Endodermal cell (in vitro differentiated cells): Measurements from ENCODE around the gene CRTAC1. TPM values are rescaled to one million over a fixed set of nuclear protein-coding genes. Genes with fewer than 3 reads are reported as not detected.

Source experiments
- DNase-seq: peaks from one replicate; pipeline ENCODE4 v3.0.0-alpha.2; 2017
- H3K27ac ChIP-seq: 2 replicates; pipeline ENCODE4 v1.5.1; 2013; ENCODE audit warnings: mild to moderate bottlenecking, low read depth, low read length, moderate library complexity
- H3K27me3 ChIP-seq: 2 replicates; pipeline ENCODE4 v1.6.1; 2013; ENCODE audit warnings: mild to moderate bottlenecking, low read length, moderate library complexity; ENCODE audit not compliant: insufficient read depth, control insufficient read depth, poor library complexity, severe bottlenecking
- H3K36me3 ChIP-seq: 2 replicates; pipeline ENCODE4 v1.7.0; 2013; ENCODE audit warnings: mild to moderate bottlenecking, low read length, moderate library complexity; ENCODE audit not compliant: control insufficient read depth, insufficient read depth
- H3K4me1 ChIP-seq: one replicate; pipeline ENCODE4 v1.7.0; 2013; ENCODE audit warnings: low read length; ENCODE audit not compliant: control insufficient read depth, insufficient read depth
- H3K4me3 ChIP-seq: 2 replicates; pipeline ENCODE4 v1.5.1; 2013; ENCODE audit warnings: mild to moderate bottlenecking, low read length, moderate library complexity
- H3K9ac ChIP-seq: 2 replicates; pipeline ENCODE4 v1.6.1; 2013; ENCODE audit warnings: mild to moderate bottlenecking, low read length, moderate library complexity; ENCODE audit not compliant: poor library complexity, severe bottlenecking; ENCODE audit errors: extremely low read depth
- H3K9me3 ChIP-seq: 2 replicates; pipeline ENCODE4 v1.6.1; 2013; ENCODE audit warnings: mild to moderate bottlenecking, low read length, moderate library complexity; ENCODE audit not compliant: control insufficient read depth
- H3K27ac Mint-ChIP-seq: 2 replicates; pipeline ENCODE4 v1.8.0; 2020; ENCODE audit warnings: mixed read lengths
- H3K27me3 Mint-ChIP-seq: 2 replicates; pipeline ENCODE4 v1.8.0; 2021; ENCODE audit warnings: mild to moderate bottlenecking, mixed read lengths; ENCODE audit not compliant: insufficient read depth
- H3K36me3 Mint-ChIP-seq: 2 replicates; pipeline ENCODE4 v1.8.0; 2020; ENCODE audit warnings: low read depth, mixed read lengths
- H3K4me1 Mint-ChIP-seq: 2 replicates; pipeline ENCODE4 v1.8.0; 2020; ENCODE audit warnings: mixed read lengths
- H3K4me3 Mint-ChIP-seq: 2 replicates; pipeline ENCODE4 v1.8.0; 2020; ENCODE audit warnings: mild to moderate bottlenecking, moderate library complexity, mixed read lengths
- H3K9me3 Mint-ChIP-seq: 2 replicates; pipeline ENCODE4 v1.8.0; 2020; ENCODE audit warnings: mild to moderate bottlenecking, mixed read lengths
- CTCF ChIP-seq: fragments of 200-600 bp; sonication (generic); conservative IDR thresholded peaks from 2 replicates; pipeline ENCODE4 v1.5.0; 2021; ENCODE audit warnings: antibody characterized with exemption, mild to moderate bottlenecking
- WGBS, 2 experiments: methylation state at CpG; one replicate each; pipeline versions ENCODE4 v1.1.5 to v1.1.7; 2013; ENCODE audit warnings: missing lambda C conversion rate in 2 of 2, mixed read lengths in 1 of 2; ENCODE audit not compliant: insufficient coverage in 1 of 2, insufficient read length in 1 of 2; 5-methylcytosine and 5-hydroxymethylcytosine counted together
- total RNA-seq, 2 donors: library from RNA; stranded (reverse); fragmentation: NEBNext Ultra II Directional in 1 of 2; extraction: Animal tissue kit (Norgen Biotek cat#: 25700) in 1 of 2; gene quantifications; 2 replicates in 1 of 2; 3 replicates in 1 of 2; pipeline ENCODE4 v1.2.1, GENCODE V29; 2021

CRTAC1 gene
- total RNA-seq, 2 donors from 2014 or later: 0.13 to 0.24 TPM

GRCh38 chr10:97825020-97825760 is 205.2 kb downstream of the CRTAC1 start:
- peaks cover 11% of the 10 kb centered on the region for H3K4me1 Mint-ChIP-seq
- no peak overlapping the region for H3K27ac ChIP-seq
- H3K9me3 Mint-ChIP-seq: no peaks in the 10 kb centered on the region
- no peak for TF ChIP-seq CTCF
- H3K4me1 ChIP-seq: peaks cover 8% of the 10 kb centered on the region
- no peaks in the 10 kb centered on the region for H3K9me3 ChIP-seq
- H3K27ac Mint-ChIP-seq: no peak overlapping the region
- no peak overlapping the region for H3K9ac ChIP-seq
- DNase-seq: no peak
- no peak overlapping the region for H3K4me3 ChIP-seq
- H3K36me3 Mint-ChIP-seq: no peaks in the 10 kb centered on the region
- no peaks in the 10 kb centered on the region for H3K27me3 ChIP-seq
- no peaks in the 10 kb centered on the region for H3K27me3 Mint-ChIP-seq
- WGBS, 2 experiments: 89 to 90% methylated on average over 12 of the region's 12 CpGs
- H3K36me3 ChIP-seq: no peaks in the 10 kb centered on the region
- H3K4me3 Mint-ChIP-seq: no peak overlapping the region

GRCh38 chr10:97823734-97824133 is 206.7 kb downstream of the CRTAC1 start:
- H3K27me3 Mint-ChIP-seq: no peaks in the 10 kb centered on the region
- H3K36me3 ChIP-seq: no peaks in the 10 kb centered on the region
- no peaks in the 10 kb centered on the region for H3K27me3 ChIP-seq
- H3K4me1 Mint-ChIP-seq: peaks cover 11% of the 10 kb centered on the region
- no peak for TF ChIP-seq CTCF
- peak overlapping the region; percentile 36 for H3K27ac Mint-ChIP-seq
- H3K36me3 Mint-ChIP-seq: no peaks in the 10 kb centered on the region
- no peak overlapping the region for H3K9ac ChIP-seq
- H3K4me1 ChIP-seq: peaks cover 8% of the 10 kb centered on the region
- DNase-seq: no peak
- H3K4me3 ChIP-seq: no peak overlapping the region
- WGBS, 2 experiments: 86 to 94% methylated on average over 4 to 12 of the region's 12 CpGs
- no peaks in the 10 kb centered on the region for H3K9me3 Mint-ChIP-seq
- no peak overlapping the region for H3K4me3 Mint-ChIP-seq
- H3K9me3 ChIP-seq: no peaks in the 10 kb centered on the region
- no peak overlapping the region for H3K27ac ChIP-seq

- Histone ChIP-seq H3K4me1 (peaks cover 8% of the 10 kb centered on the region), H3K27ac (no peak overlapping the region), H3K36me3 (no peaks in the 10 kb centered on the region), H3K9ac (no peak overlapping the region), H3K27me3 (no peaks in the 10 kb centered on the region), H3K9me3 (no peaks in the 10 kb centered on the region), H3K4me3 (no peak overlapping the region)
- H3K9me3 Mint-ChIP-seq: no peaks in the 10 kb centered on the region
- TF ChIP-seq CTCF: no peak
- WGBS, 2 experiments: 77 to 84% methylated on average over 6 to 10 of the region's 10 CpGs
- H3K36me3 Mint-ChIP-seq: no peaks in the 10 kb centered on the region
- DNase-seq: no peak
- H3K27ac Mint-ChIP-seq: no peak overlapping the region
- H3K4me1 Mint-ChIP-seq: peaks cover 11% of the 10 kb centered on the region
- no peak overlapping the region for H3K4me3 Mint-ChIP-seq
- H3K27me3 Mint-ChIP-seq: no peaks in the 10 kb centered on the region
These were observed 208.1 kb downstream of the CRTAC1 start for GRCh38 chr10:97822261-97822687.
